IPS-18a (cell line): ENCODE results near the gene TARP.

Experiments used
- H3K27ac ChIP-seq: one replicate; pipeline ENCODE4 v1.5.1; 2013; ENCODE audit warnings: low read length
- H3K27me3 ChIP-seq: one replicate; pipeline ENCODE4 v1.6.1; 2013; ENCODE audit warnings: mild to moderate bottlenecking, low read length; ENCODE audit not compliant: control insufficient read depth, insufficient read depth
- H3K36me3 ChIP-seq: one replicate; pipeline ENCODE4 v1.6.1; 2013; ENCODE audit warnings: low read depth, low read length; ENCODE audit not compliant: control insufficient read depth
- H3K4me1 ChIP-seq: one replicate; pipeline ENCODE4 v1.6.1; 2013; ENCODE audit warnings: low read depth, low read length; ENCODE audit not compliant: control insufficient read depth
- H3K4me3 ChIP-seq: one replicate; pipeline ENCODE4 v1.5.1; 2013; ENCODE audit warnings: low read length
- H3K9ac ChIP-seq: one replicate; pipeline ENCODE4 v1.6.1; 2013; ENCODE audit warnings: mild to moderate bottlenecking, low read length, moderate library complexity
- H3K9me3 ChIP-seq: one replicate; pipeline ENCODE4 v1.6.1; 2013; ENCODE audit warnings: low read depth, low read length; ENCODE audit not compliant: control insufficient read depth

Gene TARP

DNA sequence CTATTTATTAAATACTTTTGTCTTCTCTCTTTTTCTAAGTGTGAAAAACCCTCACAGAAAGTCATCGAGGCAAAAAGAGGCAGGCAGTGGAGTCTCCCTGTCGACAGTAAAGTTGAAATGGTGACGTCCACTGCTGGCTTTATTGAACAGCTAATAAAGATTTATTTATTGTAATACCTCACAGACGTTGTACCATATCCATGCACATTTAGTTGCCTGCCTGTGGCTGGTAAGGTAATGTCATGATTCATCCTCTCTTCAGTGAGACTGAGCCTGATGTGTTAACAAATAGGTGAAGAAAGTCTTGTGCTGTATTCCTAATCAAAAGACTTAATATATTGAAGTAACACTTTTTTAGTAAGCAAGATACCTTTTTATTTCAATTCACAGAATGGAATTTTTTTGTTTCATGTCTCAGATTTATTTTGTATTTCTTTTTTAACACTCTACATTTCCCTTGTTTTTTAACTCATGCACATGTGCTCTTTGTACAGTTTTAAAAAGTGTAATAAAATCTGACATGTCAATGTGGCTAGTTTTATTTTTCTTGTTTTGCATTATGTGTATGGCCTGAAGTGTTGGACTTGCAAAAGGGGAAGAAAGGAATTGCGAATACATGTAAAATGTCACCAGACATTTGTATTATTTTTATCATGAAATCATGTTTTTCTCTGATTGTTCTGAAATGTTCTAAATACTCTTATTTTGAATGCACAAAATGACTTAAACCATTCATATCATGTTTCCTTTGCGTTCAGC, 43.4 kb downstream of the TARP start:
- peaks cover 14% of the 10 kb centered on the region for H3K36me3 ChIP-seq
- H3K27me3 ChIP-seq = no peaks in the 10 kb centered on the region
- no peak overlapping the region for H3K9ac ChIP-seq
- H3K4me1 ChIP-seq = no peaks in the 10 kb centered on the region
- H3K9me3 ChIP-seq = no peaks in the 10 kb centered on the region
- H3K4me3 ChIP-seq = no peak overlapping the region
- no peak overlapping the region for H3K27ac ChIP-seq

- Histone ChIP-seq H3K4me1 (no peaks in the 10 kb centered on the region), H3K36me3 (peaks cover 19% of the 10 kb centered on the region), H3K9me3 (no peaks in the 10 kb centered on the region), H3K9ac (no peak overlapping the region), H3K27me3 (no peaks in the 10 kb centered on the region), H3K27ac (no peak overlapping the region), H3K4me3 (no peak overlapping the region)
Observed at GRCh38 chr7:38229386-38229785, 44.0 kb downstream of the TARP start.

- Histone ChIP-seq H3K27ac (no peak overlapping the region), H3K4me1 (no peaks in the 10 kb centered on the region), H3K27me3 (no peaks in the 10 kb centered on the region), H3K4me3 (no peak overlapping the region), H3K9me3 (no peaks in the 10 kb centered on the region), H3K9ac (no peak overlapping the region), H3K36me3 (peaks cover 30% of the 10 kb centered on the region)
Observed at GRCh38 chr7:38224392-38224791, 49.0 kb downstream of the TARP start.

- peaks cover 31% of the 10 kb centered on the region for H3K36me3 ChIP-seq
Observed at GRCh38 chr7:38223306-38223705, 50.1 kb downstream of the TARP start.

GRCh38 chr7:38222481-38223096, 50.8 kb downstream of the TARP start:
- Histone ChIP-seq H3K9me3 (no peaks in the 10 kb centered on the region), H3K36me3 (peaks cover 31% of the 10 kb centered on the region), H3K27ac (no peak overlapping the region)

More at GRCh38 chr7:38223306-38223705, 50.1 kb downstream of the TARP start:
- Histone ChIP-seq H3K9me3 (no peaks in the 10 kb centered on the region), H3K27ac (no peak overlapping the region), H3K4me1 (no peaks in the 10 kb centered on the region), H3K4me3 (no peak overlapping the region), H3K9ac (no peak overlapping the region), H3K27me3 (no peaks in the 10 kb centered on the region)

GRCh38 chr7:38220452-38220851, 53.0 kb downstream of the TARP start:
- no peaks in the 10 kb centered on the region for H3K9me3 ChIP-seq
- no peaks in the 10 kb centered on the region for H3K4me1 ChIP-seq
- no peak overlapping the region for H3K27ac ChIP-seq
- no peak overlapping the region for H3K4me3 ChIP-seq
- no peak overlapping the region for H3K9ac ChIP-seq
- no peaks in the 10 kb centered on the region for H3K27me3 ChIP-seq
- peaks cover 38% of the 10 kb centered on the region for H3K36me3 ChIP-seq

More at GRCh38 chr7:38222481-38223096, 50.8 kb downstream of the TARP start:
- no peak overlapping the region for H3K9ac ChIP-seq
- H3K27me3 ChIP-seq = no peaks in the 10 kb centered on the region
- H3K4me1 ChIP-seq = no peaks in the 10 kb centered on the region
- H3K4me3 ChIP-seq = no peak overlapping the region

GRCh38 chr7:38217672-38218071, 55.8 kb downstream of the TARP start:
- no peaks in the 10 kb centered on the region for H3K9me3 ChIP-seq
- peaks cover 31% of the 10 kb centered on the region for H3K36me3 ChIP-seq
- no peak overlapping the region for H3K27ac ChIP-seq

GRCh38 chr7:38215735-38216670, 57.4 kb downstream of the TARP start:
- H3K4me1 ChIP-seq = peaks cover 14% of the 10 kb centered on the region
- H3K9ac ChIP-seq = no peak overlapping the region
- H3K27ac ChIP-seq = no peak overlapping the region
- H3K4me3 ChIP-seq = no peak overlapping the region
- H3K9me3 ChIP-seq = no peaks in the 10 kb centered on the region
- H3K36me3 ChIP-seq = peaks cover 31% of the 10 kb centered on the region
- H3K27me3 ChIP-seq = no peaks in the 10 kb centered on the region

More at GRCh38 chr7:38217672-38218071, 55.8 kb downstream of the TARP start:
- Histone ChIP-seq H3K9ac (no peak overlapping the region), H3K4me3 (no peak overlapping the region), H3K4me1 (peaks cover 10% of the 10 kb centered on the region), H3K27me3 (no peaks in the 10 kb centered on the region)

- H3K9ac ChIP-seq = no peak overlapping the region
- no peak overlapping the region for H3K27ac ChIP-seq
- H3K36me3 ChIP-seq = peaks cover 24% of the 10 kb centered on the region
- H3K4me1 ChIP-seq = peaks cover 14% of the 10 kb centered on the region
- H3K9me3 ChIP-seq = no peaks in the 10 kb centered on the region
- no peaks in the 10 kb centered on the region for H3K27me3 ChIP-seq
- no peak overlapping the region for H3K4me3 ChIP-seq
Observed at GRCh38 chr7:38215115-38215514, 58.3 kb downstream of the TARP start.

GRCh38 chr7:38211940-38212339, 61.5 kb downstream of the TARP start:
- Histone ChIP-seq H3K27me3 (no peaks in the 10 kb centered on the region), H3K4me3 (no peak overlapping the region), H3K9ac (no peak overlapping the region), H3K4me1 (peaks cover 14% of the 10 kb centered on the region), H3K27ac (no peak overlapping the region), H3K36me3 (peaks cover 16% of the 10 kb centered on the region), H3K9me3 (no peaks in the 10 kb centered on the region)

DNA sequence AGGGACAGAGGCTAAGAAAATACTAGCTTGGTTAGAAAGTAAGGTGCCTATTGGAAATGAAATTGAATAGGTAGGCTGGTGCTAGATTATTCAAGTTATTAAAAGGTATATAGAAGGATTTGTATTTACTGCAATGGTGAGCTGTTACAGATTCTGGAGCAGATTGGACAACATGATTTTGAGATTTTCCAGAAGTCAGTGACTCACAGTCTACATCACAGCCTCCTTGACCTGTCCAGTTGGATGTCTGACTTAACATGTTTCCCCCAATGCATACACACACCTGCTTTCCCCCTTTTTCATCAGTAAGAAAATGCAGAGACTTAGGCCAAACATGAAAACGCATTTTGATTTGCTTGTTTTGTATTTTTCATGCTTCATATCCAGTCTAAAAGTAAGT, 62.0 kb downstream of the TARP start:
- H3K9me3 ChIP-seq = no peaks in the 10 kb centered on the region
- peaks cover 16% of the 10 kb centered on the region for H3K36me3 ChIP-seq
- peaks cover 14% of the 10 kb centered on the region for H3K4me1 ChIP-seq
- no peak overlapping the region for H3K27ac ChIP-seq
- H3K4me3 ChIP-seq = no peak overlapping the region
- no peak overlapping the region for H3K9ac ChIP-seq
- no peaks in the 10 kb centered on the region for H3K27me3 ChIP-seq
